Stimulated activated CD8-positive, alpha-beta memory T cell treated with anti-CD3 and anti-CD28 coated beads, Interleukin-4, amount 100 ng/mL, for 1 hour (primary cell): ENCODE results near the gene NLE1.

Experiments
- DNase-seq, 2 donors: peaks; one replicate each; pipeline ENCODE4 v3.0.0-alpha.2; 2020; ENCODE audit warnings: low read depth in 2 of 2, low spot score in 1 of 2

Gene NLE1

DNA sequence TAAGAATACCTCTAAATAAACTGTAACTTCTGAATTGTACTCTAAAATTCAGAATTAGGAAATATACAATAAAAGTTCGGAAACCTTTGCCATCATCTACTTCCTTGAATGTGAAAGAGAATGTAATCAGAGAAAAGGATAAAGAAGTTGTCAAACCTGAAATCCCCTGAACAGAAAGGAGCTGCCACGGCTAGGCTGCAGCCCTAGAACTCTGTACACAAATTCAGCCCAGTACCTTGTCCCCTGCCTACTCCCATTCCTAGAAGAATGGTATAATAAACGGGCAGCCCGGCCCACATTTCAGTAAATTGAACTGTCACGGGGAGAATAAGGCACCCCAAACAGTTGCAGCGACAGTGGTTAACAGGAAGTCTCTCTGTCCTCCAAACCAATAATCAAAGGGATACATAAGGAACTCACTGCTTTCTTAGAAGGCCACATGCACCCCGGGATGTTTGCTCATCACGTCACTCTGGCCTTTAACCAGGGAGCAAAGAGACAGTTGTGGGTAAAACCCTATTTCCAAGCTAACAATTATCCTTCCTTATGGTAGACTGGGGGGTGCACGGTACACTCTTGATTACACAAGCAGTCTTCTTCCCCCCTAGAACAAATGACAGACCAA, 54.3 kb downstream of the NLE1 start:
- no peak for DNase-seq

DNA sequence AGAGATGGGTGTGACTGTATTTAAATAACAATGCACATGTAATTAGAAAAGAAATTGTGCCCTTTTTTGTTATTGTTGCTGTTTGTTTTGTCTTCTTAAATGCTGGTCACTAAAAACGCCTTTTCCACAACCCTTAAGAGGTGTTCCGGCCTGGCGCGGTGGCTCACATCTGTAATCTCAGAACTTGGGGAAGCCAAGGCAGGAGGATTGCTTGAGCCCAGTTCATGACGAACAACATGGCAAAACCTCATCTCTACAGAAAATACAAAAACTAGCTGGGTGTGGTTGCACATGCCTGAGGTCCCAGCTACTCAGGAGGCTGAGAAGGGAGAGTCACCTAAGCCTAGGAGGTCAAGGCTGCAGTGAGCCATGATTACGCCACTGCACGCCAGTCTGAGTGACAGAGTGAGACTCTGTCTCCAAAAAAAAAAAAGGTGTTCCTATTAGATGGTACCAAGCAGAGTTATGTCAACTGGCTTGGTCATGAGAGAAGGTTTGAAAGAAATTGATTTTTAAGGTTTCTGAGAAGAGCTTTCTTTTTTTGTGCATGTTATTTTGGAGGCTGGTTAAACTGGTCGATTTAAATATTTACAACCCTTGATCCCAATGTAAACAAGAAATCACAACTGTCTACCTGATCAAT, 55.1 kb downstream of the NLE1 start:
- no peak for DNase-seq

DNA sequence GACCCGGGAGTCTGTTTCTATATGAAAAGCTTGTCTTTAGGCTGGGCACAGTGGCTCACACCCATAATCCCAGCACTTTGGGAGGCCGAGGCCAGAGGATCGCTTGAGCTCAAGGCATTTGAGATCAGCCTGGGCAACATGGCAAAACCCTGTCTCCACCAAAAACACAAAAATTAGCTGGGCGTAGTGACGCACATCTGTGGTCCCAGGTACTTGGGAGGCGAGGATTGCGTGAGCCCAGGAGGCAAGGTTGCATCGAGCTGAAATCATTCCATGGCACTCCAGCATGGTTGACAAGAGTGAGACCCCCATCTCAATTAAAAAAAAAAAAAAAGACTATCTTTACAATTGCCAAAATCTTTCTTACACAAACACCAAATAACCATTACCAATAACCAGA, 55.9 kb downstream of the NLE1 start:
- no peak for DNase-seq

- no peak for DNase-seq
These were observed 57.1 kb downstream of the NLE1 start for GRCh38 chr17:35084987-35085386.

DNA sequence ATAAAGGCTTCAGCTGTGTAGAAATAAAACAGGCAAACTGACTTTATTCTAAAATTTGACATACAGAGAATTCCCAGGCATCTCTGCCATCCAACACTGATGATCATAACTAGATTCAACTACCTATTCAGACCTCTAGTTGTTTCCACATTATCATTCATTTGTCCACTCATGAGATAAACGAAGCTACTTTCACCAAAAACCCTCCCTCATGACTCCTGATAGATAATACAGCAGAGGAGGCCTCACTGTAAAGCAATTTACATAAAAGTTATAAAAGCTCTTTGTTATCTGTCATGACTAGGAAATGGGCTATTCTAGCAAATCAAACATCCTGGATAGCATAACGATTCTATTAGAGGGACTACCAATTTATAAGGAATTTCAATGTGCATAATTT, 59.0 kb downstream of the NLE1 start:
- DNase-seq = no peak

DNA sequence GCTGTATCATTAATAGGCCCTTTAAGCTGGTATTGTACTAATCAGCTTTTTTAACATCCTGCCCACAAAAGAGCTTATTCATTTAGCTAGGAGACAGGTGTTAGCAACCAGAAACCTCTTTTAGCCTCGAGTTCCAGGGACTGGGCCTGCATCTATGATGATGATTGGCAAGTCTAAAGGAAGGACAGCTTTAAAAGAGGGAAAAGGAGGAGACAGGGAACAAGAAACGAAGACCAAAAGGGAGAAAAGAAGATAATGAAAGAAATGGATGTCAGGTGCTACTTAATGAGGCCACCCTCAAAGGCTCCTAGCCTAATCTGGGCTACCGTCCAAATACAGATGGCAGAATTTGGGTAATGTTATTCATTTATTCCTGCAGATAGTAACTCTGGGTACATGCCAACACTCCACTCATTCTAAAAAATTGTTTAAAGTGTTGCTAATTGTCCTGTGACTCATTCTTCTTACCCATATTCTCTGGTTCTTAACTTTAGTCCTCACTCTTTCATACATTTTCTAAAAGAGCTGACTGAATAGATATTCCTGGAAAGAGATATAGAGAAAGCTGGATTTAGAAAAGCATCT, 59.9 kb downstream of the NLE1 start:
- no peak for DNase-seq

DNA sequence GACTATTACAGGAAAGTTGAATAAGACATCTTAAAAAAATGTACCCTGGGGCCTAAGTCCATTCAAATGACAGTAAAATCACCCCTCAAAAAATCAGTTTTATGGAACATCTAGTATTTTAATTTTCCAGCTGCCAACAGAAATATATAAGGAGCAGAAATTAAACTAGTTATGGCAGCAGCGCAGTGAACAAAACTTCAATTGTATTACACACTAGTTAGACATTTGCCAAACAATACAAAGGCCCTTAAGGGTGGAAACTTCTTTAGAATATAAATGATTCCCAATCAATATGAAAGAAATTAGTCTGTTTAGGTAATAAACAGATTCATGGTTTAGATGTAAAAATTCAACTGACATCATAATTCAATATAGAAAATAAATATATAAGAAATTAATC, 60.5 kb downstream of the NLE1 start:
- no peak for DNase-seq

GRCh38 chr17:35080536-35080935, 61.6 kb downstream of the NLE1 start:
- DNase-seq = no peak

DNA sequence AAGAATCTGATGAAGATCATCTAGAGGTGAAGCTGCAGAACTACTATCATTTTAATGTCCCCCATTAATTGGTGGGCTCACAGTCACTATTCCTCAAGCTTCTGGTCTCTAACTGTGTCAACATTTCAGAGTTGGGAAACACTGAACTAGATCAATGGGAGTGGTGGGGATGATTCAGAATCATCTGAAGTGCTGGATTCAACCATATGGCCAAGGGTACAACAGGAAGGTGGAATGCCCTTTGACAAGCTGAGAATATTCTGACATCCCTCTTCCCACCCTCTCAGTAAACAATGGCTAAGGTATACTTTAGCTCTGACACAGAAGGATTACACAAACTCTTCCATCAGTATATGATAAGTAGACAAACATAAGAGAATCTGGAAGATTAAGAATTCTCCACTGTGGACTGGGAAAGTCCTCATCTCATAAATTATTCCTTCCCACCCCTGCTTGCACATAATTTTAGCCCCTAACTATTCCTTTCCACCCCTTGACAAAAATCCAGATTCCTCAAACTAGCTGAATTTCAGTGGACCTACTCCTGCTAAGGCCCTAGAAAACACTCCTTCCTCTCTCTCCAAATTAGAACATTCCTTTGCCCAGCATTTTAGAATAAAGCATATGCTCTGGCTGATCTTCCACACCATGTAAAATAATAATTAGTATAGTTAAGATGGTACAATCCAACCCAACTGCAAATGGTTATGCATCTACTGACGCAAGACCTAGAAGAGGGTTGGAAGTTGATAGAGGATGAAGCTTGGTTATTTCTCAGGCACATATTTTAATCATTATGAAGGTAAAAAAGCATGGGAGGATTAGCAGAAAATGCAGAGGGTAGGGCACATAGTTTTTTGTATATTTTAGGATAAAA, 62.3 kb downstream of the NLE1 start:
- no peak for DNase-seq
